Measurements from ENCODE around the gene ASXL2.
"Not testable (repeated sequence)": the region's sequence is repeated elsewhere in the genome, so short reads cannot be mapped to it uniquely, and the experiment has no call there.

The ASXL2 gene

DNA sequence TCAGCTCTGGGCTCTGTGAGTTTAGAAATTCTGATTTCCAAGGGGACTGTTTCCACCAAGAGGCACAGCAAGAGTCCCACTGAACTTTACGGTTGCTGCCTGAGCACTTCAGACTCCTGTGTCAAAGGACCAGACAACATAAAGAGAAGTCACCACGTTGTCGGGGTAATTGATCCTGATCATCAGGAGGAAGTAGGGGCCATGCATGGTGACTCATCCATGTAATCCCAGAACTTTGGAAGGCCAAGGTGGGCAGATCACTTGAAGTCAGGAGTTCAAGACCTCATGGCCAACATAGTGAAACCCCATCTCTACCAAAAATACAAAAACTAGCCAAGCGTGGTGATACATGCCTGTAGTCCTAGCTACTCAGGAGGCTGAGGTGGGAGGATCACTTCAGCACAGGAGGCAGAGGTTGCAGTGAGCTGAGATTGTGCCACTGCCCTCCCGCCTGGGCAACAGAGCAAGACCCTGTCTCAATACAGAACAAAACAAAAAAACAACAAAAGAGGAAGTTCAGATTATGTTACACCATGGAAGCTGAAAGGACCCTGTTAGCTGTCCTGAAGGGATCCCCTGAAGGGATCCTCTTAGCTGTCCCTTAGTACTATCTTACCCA lies 9.4 kb upstream of the ASXL2 start:
- no peak for DNase-seq

DNA sequence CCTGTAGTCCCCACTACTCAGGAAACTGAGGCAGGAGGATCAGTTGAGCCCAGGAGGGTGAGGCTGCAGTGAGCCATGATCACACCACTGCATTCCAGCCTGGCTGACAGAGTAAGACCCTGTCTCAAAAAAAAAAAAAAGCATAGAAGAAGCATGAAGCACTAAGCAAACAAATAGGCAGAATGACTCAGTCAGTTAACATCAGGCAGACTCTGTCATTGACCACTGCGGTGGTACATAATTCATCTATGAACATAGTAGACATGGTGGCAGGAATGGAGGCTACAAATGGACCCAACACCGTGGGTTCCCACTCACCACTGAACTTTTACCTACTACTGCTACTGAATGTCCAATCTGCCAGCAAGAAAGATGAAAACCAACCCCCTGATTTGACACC lies 7.6 kb upstream of the ASXL2 start:
- no peak for DNase-seq

DNA sequence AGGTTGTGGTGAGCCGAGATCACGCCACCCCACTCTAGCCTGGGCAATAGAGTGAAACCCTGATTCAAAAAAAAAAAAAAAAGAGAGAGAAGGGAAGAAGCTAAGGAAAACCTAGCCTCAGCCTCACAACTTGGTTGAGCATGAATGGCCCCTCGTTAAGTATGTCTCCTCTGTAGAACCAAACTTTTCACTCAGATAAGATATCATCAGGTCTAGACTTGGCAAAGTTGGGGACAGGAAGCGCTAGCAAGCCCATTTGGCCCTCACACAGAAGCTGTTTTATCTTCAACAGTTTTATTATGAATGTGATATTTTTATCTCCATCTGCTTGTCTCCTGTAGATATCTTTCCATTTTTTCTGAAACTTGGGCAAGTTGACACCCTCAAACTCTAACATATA lies 3.5 kb upstream of the ASXL2 start:
- no peak for DNase-seq

DNA sequence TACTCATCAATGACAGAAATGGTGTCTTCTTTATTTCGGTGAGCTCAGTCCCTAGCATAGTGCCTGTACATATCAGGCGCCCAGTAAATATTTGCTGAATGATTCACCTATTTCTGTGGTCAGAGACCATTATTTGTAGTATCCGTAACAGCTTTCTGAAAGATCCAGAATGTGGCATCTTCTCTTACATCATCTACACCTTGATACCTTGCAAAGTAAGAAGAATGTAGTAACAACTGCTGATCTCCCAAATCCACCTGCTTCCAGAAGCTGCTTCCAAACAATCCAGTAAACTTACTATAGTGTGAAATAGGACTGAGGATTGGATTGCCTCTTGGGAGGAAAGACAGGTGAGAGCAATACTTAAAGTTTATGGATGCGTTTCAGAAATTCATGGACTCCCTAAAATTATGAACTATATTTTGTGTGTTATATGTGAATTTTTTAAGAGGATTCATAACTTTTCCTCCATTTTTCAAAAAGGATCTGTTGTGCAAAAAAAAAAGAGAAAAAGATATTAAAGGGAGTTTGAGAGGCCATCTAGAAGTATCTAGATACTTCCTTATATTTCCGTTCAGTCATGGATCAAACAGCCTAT lies 945 bp upstream of the ASXL2 start:
- DNase-seq, result no peak

DNA sequence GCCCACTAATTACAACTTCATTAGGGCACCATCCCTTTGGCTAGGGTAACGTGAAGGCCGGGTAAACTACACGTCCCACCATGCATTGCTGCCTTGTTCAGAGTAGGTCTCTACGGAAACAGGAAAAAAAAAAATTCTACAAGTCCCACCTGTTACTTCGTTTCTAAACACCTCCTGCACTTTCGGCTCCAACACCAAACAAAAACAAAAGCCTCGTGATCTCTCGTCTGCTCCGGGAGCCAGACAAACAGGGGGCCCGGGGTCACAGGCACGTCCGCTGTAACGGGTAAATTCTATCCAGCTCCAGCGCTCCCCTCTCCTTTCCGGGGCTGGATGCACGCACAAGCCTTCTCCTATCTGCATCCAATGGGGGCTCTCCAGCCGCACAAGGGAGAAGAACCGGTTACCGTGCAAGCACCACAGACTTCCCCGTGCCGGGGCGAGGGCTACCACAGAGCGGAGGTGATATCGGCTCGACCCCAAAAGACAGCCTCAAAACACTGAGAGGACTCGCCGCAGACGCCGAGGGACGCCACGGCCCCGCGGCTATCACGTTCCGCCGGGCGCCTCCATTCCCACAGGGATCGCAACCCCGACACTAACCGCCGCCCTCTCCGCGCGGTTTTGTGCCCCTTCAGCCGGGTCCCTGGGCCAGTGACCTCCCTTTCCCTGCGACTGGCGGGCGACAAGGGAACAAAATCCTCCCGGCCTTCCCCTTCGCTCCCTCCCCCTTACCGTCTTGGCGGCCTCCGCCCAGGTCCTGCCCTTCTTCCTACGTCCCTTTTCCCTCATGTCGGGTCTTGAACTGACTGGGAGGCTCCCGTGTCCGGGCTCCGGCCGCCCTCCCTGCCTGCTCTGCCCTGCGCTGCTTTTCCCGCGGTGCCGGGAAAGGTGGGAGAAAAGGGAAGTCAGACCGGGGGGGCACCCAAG lies 591 bp downstream of the ASXL2 start:
- peak; percentile 56 for DNase-seq

DNA sequence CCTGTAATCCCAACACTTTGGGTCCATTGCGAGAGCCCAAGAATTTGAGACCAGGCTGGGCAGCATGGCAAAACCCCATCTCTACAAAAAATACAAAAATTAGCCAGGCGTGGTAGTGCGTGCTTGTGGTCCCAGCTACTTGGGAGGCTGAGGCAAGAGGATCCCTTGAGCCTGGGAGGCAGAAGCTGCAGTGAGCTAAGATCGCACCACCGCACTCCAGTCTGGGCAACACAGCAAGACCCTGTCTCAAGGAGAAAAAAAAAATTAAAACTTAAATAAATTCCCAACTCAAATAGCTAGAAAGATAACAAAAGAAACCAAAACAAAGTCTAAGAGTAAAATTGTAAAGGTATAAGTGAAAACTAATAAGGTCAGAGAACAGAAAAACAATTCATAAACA lies 6.2 kb downstream of the ASXL2 start:
- DNase-seq, result no peak

DNA sequence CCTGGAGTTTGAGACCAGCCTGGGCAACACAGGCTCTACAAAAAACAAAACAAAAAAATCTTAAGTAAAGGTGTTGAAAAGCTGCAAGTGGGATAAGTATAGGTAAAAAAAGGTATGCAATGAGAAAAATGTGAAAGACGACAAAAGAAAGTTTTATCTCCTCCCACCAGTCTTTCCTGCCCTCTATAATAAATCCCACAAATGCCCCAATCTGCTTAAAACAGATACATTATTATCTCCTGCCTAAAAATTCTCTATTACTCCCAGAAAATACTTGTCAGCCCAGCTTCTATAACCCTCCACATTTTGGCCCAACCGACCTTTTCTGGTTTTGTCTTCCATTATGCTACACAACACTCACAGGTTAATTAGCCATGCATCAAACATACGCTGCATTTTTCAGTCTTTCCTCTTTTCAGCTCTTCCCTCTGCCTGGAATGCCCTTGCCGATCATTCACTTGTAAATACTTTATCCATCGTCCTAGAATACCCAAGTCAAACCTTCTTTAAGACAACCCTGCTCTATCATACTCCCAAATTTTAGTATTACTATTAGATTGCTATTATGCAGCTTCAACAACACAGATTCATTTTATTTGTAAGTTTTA lies 10.8 kb downstream of the ASXL2 start:
- no peak for DNase-seq

DNA sequence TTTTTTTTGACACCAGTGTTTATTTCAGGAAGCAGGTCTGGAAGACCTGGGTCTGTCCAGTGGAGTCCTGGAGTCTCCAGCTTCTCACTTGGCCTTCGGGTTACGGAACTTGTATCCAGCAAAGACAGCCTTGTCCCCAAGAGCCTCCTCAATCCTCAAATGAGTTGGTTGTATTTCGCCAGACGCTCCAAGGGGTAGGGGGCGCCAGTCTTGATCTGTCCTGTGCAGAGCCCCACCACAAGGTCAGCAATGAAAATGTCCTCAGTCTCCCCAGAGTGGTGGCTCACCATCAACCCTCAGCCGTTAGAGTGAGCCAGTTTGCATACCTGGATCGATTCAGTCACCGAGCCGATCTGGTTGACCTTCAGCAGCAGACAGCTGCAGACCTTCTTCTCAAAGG lies 21.9 kb downstream of the ASXL2 start:
- no peak for DNase-seq

DNA sequence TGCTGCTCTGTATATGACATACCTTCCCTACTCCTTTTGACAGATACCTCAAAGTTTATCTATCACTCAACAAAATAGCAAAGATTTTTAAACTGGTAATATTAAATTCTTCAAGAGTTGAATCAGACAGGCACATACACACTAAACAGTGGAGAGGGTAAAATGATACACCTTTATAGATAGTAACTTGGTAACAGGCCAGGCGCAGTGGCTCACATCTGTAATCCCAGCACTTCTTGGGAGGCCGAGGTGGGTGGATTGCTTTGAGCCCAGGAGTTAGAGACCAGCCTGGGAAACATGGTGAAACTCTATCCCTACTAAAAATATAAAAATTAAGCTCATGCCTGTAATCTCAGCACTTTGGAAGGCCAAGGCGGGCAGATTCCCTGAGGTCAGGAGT lies 23.2 kb downstream of the ASXL2 start:
- no peak for DNase-seq

DNA sequence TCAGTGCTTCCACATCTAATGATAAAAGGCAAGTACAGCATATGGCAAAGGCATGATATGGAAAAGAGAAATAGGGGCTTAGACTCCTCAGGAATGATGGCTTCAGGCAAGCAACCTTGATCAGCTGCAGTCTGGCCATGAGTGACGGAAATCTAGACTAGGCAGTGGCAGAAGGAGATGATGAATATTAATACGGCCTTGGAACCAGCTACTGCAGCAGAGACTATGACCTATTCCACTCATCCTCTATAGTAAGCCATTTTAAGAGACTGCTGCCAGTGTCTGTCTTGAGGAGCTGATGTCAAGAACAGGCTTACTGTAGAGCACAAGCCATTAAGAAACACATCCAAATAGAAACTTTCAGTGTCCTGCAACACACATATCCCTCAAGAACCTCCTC lies 23.7 kb downstream of the ASXL2 start:
- no peak for DNase-seq

DNA sequence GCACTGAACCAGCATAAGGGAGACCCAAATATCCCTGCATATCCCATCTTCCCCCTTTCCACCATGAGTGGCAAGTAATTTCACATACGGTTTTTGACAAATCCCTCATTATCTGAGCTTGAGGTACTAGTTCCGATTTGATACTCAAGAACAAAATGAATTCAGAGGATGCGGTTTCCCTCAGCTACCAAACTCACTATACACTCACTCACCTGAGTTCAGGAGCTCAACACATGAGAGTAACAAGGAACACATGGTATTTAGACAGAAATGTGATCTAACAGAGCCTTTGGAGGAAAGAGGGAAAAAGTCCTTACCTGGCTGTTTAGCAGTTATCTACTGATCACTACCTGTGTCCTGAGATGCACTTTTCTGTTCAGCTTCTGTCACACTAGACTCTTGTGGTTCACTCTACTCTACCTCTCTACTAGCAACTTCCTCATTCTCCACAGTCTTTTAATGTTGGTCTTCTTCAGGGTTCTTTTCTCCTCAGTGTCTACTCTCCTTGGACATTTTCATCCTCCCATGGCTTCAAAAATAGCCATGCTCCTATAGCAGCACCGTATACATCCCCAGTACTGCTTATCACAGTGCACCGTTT lies 25.1 kb downstream of the ASXL2 start:
- no peak for DNase-seq

DNA sequence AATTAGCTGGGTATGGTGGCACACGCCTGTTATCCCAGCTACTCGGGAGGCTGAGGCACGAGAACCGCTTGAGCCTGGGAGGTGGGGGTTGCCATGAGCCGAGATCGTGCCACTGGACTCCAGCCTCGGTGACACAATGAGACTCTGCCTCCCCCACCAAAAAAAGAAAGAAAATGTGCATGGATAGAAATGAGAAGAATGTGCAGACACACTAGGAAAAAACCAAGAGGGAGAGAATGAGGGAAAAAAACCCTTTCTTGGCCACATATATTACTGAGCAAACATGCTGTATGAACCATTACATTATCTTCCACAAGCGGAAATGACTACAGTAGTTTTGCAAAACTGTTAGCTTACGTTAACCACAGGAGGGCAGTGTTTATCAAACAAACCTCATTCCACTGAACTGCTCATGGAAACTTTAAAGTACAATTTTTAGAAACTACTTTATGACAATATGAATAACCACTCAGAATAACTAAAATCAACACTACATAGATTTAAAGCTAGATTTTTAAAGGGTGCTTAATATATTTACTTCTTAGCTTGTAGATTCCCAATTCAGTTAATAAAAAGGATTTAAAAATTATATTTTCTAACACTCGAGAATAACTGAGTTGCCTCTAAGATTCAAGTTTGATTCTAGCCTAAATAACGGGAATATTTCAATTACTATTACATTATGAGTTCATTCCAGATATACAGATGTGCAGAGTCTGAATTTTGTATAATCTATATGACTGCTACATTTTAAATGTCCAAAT lies 26.4 kb downstream of the ASXL2 start:
- peak; percentile 28 for DNase-seq

DNA sequence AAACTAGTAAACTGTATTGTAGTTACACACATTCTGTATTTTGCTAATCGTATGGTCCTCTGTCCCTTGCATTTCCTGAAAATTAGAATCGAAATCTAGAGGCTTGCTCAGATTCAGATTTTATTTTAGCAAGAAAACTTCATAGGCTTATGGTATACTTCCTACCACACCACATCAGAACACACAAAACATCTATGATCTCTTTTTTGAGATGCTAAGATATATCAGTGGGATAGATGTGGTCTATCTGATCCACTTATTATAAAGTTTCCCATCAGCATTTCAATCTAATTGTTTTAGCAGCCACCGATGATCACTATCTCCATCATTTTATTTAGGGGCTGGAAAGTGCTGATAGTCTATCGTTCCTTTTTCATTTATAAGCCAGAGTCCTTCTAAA lies 27.9 kb downstream of the ASXL2 start:
- not testable (repeated sequence) for DNase-seq

DNA sequence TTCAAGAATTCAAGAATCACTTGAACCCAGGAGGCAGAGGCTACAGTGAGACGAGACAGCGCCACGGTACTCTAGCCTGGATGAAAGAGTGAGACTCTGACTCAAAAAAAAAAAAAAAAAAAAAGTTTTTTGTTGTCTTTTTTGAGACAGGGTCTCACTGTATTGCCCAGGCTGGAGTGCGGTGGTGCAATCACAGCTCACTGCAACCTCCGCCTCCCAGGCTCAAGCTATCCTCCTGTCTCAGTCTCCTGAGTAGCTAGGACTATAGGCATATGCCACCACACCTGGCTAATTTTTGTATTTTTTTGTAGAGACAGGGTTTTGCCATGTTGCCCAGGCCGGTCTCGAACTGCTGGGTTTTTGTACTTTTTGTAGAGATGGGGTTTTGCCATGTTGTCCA lies 28.9 kb downstream of the ASXL2 start:
- DNase-seq, result not testable (repeated sequence)

DNA sequence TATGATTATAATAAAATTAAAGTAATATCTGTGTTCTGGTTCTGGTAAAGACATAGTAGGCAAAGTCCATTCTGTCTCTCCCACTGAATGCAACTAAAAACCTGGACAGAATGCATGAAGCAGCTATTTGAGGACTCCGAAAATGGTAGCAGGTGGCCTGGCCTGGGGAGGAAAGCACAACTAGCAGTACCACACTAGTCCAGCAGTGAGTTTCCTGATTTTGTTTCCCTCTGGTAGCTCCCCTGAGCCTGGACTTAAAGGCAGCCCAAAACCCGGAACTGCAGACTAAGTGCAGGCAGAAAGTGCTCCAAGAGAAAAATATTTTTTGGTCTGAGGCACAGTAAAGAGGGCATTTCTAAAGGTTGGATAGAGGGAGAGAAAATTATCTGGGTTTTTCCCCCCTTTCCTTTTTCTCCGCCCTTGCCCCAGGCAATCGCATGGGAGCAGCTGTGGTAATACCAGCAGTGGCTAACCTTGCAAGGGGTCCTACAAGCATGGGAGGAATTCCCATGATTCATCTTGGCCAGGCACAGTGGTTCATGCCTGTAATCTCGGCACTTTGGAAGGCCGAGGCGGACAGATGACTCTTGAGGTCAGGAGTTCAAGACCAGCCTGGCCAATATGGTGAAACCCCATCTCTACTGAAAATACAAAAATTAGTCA lies 32.3 kb downstream of the ASXL2 start:
- DNase-seq, result no peak

DNA sequence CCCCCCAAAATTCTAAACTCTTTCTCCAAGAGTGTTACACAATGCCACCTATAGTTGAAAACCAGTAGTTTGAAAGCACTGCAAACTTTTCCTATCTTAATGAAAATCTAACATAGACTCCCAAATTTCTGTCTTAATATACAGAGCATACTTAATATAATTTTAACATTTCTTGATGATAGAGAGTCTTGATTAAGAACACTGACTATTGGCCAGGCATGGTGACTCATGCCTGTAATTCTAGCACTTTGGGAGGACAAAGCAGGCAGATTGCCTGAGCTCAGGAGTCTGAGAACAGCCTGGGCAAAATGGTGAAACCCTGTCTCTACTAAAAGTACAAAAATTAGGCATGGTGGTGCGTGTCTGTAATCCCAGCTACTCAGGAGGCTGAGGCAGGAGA lies 34.2 kb downstream of the ASXL2 start:
- no peak for DNase-seq

DNA sequence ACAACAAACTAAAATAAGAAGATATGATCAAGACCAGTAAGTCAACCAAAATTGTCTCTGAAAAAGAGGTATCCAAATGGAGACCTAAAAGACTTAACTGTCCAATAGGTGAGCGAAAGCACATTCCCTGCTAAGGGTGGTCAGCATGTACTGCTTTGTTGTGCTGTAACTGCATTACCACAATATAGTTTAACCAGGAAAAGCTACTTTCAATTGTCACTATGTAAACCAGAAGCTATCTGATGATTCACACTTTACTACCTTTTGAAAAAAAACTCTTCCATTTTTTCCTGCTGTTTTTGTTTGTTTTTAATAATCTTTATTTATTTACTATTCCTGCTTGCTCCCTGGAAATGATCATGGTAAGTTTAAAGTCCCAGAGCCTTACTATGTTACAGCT lies 36.1 kb downstream of the ASXL2 start:
- DNase-seq, result no peak

DNA sequence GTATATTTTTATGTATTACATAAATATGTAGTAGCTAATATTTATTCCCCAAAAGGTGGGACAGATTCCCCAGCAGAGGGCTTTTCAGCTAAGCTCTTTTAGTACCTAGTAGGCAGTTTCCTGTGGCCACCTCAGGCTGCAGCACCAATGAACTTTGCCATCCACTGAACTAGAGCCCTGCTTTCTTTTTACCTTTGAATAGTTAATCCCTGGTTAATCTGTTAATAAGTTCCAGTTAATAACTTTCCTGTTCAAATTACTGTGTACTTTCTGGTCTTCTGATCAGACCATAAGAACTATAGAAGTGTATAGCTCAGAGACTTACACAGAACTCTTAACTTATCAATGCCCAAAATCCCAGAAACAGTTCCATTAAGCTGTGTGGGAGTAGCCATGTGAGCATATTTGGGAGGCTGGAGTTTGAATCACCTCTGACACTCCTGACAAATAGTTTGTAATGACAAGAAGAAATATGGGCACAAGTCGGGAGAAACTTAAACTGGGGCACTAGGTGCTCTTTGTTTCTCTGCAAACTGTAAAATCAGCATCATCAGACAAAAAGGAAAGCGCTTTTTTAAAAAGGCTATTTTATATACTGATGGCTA lies 40.0 kb downstream of the ASXL2 start:
- DNase-seq, result no peak

DNA sequence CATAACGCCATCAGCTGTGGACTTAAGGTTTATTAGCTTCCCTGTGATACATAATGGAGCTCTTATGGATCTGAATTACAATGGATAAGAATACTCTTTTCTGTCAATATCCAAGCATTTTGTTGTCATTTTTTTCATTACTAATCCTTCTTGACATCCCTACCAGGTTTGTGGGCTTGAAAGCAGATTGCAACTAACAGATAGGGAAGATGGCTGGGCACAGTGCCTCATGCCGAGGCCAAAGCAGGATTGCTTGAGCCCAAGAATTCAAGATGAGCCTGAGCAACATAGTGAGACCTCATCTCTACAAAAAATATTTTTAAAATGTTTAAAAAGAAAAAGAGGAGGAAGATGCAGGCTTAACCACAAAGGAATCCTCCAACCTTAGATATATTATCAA lies 42.4 kb downstream of the ASXL2 start:
- DNase-seq, result no peak

DNA sequence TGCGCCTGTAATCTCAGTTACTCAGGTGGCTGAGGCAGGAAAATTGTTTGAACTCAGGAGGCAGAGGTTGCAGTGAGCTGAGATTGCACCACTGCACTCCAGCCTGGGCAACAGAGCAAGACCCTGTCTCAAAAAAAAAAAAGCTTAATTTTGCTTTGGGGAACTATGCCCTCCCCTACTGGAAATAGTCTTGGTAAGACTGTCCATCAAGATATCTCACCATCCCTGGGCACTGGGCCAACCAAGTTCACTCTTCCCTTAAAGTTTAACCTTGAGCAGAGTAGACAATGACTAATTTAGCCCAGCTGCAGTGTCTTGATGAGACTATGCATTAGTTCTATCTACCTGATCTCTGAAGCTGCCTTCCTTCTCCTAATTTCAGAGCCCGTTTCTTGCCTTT lies 44.7 kb downstream of the ASXL2 start:
- no peak for DNase-seq

DNA sequence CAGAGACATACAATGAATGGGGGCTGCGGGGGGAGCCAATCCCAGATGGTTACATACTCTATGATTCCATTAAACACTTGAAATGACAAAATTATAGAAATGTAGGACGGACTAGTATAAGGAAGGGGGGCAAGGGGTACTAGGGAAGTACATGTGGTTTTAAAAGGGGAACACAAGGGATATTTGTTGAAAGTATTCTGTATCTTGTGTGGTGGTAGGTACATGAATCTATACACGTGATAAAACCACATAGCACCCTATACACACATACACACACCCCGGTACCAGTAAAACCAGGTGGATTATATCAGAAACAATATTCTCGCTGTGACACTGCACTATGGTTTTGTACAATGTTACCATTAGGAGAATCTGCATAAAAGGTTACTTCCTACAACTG lies 45.4 kb downstream of the ASXL2 start:
- no peak for DNase-seq

Measured in activated naive CD4-positive, alpha-beta T cell treated with Interleukin-2 at 50 U/mL for 16 hours (primary cell).